ENCODE data around the gene DDI1. TPM values are rescaled to one million over a fixed set of nuclear protein-coding genes. Genes with fewer than 3 reads are reported as not detected.
"Not testable (repeated sequence)": the region's sequence is repeated elsewhere in the genome, so short reads cannot be mapped to it uniquely, and the experiment has no call there.

The DDI1 gene
- total RNA-seq, 1 experiment from 2014 or later: not detected

- in situ Hi-C loops (cut with HindIII; ENCODE audit: low pct_unique_long_range_greater_than_20kb, low sequenced_read_pairs): no loop called here
- DNase-seq (ENCODE audit: low read depth, low spot score): peak; percentile 73
These were observed 7.8 kb upstream of the DDI1 start for GRCh38 chr11:104028476-104029263.

- peak; percentile 58 for DNase-seq (ENCODE audit: low read depth, low spot score)
These were observed 3.3 kb upstream of the DDI1 start for GRCh38 chr11:104033134-104033533.

DNA sequence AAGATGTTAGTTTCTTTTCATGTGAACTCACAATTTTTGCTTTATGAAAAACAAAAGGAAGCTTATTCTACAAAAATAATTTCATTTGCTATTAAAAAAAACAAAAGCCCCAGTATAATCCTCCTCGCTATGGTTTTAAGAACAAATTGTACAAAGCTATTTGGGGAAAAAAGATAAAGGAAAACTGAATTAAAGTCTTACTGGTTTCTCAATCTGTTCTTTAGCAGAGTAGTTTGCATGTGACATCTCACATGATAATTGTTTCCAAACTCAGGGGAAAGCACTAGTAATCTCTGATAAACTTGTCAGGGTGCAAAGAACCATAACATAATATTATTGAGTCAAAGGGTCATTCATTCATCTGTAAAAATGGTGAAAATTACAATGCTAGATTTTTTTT lies 2.9 kb upstream of the DDI1 start:
- in situ Hi-C loops (cut with HindIII; ENCODE audit: low pct_unique_long_range_greater_than_20kb, low sequenced_read_pairs): no loop called here
- no peak for DNase-seq (ENCODE audit: low read depth, low spot score)

More at GRCh38 chr11:104033134-104033533, 3.3 kb upstream of the DDI1 start:
- in situ Hi-C loops (cut with HindIII; ENCODE audit: low pct_unique_long_range_greater_than_20kb, low sequenced_read_pairs): no loop called here

DNA sequence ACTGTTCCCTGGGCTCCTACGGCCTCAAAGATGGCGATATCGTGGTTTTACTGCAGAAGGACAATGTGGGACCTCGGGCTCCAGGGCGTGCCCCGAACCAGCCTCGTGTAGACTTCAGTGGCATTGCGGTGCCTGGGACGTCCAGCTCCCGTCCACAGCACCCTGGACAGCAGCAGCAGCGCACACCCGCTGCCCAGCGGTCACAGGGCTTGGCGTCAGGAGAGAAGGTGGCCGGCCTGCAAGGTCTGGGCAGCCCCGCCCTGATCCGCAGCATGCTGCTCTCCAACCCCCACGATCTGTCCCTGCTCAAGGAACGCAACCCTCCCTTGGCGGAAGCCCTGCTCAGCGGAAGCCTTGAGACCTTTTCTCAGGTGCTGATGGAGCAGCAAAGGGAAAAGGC lies 555 bp downstream of the DDI1 start:
- no peak for DNase-seq (ENCODE audit: low read depth, low spot score)
- in situ Hi-C loops (cut with HindIII; ENCODE audit: low pct_unique_long_range_greater_than_20kb, low sequenced_read_pairs): no loop called here

DNA sequence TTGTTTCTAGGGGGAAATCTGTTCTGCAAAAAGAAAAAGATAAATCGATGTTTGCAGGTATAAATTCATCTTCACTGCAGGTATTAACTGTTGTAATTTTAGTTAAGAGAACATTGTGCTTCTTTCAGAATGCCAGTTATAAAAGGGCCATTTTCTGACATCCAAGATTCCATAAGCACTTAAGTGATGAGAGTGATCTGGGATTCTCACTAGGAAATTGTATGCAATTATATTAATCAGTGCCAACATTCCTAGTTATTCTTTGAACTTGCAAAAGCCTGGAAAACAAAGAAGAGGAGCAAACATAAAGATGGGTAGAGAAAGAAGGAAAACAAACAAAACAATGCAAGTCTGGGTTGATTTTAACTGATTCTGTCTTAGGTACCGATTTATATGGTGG lies 5.4 kb downstream of the DDI1 start:
- in situ Hi-C loops (cut with HindIII; ENCODE audit: low pct_unique_long_range_greater_than_20kb, low sequenced_read_pairs): no loop called here
- no peak for DNase-seq (ENCODE audit: low read depth, low spot score)

- in situ Hi-C loops (cut with HindIII; ENCODE audit: low pct_unique_long_range_greater_than_20kb, low sequenced_read_pairs): no loop called here
- DNase-seq (ENCODE audit: low read depth, low spot score): no peak
These were observed 6.7 kb downstream of the DDI1 start for GRCh38 chr11:104043142-104043541.

DNA sequence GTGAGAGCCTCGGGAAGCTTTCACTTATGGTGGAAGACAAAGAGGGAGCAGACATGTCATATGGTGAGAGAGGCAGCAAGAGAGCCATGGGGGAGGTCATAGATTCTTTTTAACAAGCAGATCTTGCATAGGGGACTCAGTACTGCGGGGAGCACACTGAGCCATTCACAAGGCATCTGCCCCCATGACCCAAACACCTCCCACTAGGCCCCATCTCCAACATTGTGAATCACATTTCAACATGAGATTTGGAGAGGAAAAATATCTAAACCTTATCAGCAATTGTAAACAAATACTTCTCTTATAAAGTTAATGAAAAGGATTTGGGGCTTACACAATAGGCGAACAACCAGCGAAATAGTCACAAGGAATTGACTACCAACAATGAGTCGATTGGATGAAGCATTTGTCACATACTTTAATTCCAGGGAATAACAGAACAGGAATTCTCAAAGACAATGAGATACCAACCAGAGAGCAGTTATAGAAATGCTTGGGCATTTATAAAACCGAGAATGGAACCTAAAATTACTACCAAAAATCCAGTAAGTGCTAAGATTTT lies 7.3 kb downstream of the DDI1 start:
- in situ Hi-C loops (cut with HindIII; ENCODE audit: low pct_unique_long_range_greater_than_20kb, low sequenced_read_pairs): no loop called here
- no peak for DNase-seq (ENCODE audit: low read depth, low spot score)

- no peak for DNase-seq (ENCODE audit: low read depth, low spot score)
- in situ Hi-C loops (cut with HindIII; ENCODE audit: low pct_unique_long_range_greater_than_20kb, low sequenced_read_pairs): no loop called here
These were observed 9.9 kb downstream of the DDI1 start for GRCh38 chr11:104046331-104046730.

GRCh38 chr11:104046858-104047257 lies 10.4 kb downstream of the DDI1 start:
- DNase-seq (ENCODE audit: low read depth, low spot score); in situ Hi-C loops (cut with HindIII; ENCODE audit: low pct_unique_long_range_greater_than_20kb, low sequenced_read_pairs): not testable (repeated sequence)

GRCh38 chr11:104049116-104049515 lies 12.7 kb downstream of the DDI1 start:
- DNase-seq (ENCODE audit: low read depth, low spot score): no peak
- in situ Hi-C loops (cut with HindIII; ENCODE audit: low pct_unique_long_range_greater_than_20kb, low sequenced_read_pairs): no loop called here

- in situ Hi-C loops (cut with HindIII; ENCODE audit: low pct_unique_long_range_greater_than_20kb, low sequenced_read_pairs): no loop called here
- no peak for DNase-seq (ENCODE audit: low read depth, low spot score)
These were observed 15.3 kb downstream of the DDI1 start for GRCh38 chr11:104051778-104052177.

DNA sequence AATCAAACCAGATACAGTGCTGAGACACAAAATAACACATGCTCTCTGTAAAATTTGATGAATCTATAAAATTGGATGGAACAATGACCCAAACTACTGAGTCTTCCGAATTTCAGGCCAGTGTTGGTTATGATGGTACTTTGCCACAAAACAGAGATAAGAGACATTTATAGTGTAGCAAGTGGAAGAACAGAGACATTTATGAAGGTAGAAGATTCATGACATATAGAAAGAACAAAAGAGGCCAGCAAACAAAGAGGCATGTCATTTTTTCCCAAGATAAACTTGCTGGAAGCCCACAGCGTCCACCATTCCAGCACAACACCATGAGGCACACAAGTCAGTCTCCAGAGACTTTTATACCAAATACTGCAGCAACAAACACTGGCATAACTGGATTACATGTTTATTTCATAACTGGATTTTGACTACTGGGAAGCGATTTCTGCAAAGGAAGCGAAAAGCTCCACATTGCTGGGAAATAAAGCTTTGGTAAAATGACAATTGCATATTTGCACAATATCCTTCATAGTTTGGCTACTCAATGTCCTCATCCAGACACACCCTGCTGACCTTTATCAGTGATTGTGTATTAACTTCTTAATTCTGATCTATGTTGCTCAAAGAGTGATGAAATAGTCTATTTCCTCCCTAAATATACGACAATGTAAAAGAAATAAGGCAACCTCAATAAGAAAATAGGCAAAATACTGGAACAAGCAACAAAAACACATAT lies 17.5 kb downstream of the DDI1 start:
- in situ Hi-C loops (cut with HindIII; ENCODE audit: low pct_unique_long_range_greater_than_20kb, low sequenced_read_pairs): no loop called here
- DNase-seq (ENCODE audit: low read depth, low spot score): no peak

- in situ Hi-C loops (cut with HindIII; ENCODE audit: low pct_unique_long_range_greater_than_20kb, low sequenced_read_pairs): no loop called here
- DNase-seq (ENCODE audit: low read depth, low spot score): no peak
These were observed 18.6 kb downstream of the DDI1 start for GRCh38 chr11:104054911-104055529.

GRCh38 chr11:104055596-104055995 lies 19.2 kb downstream of the DDI1 start:
- in situ Hi-C loops (cut with HindIII; ENCODE audit: low pct_unique_long_range_greater_than_20kb, low sequenced_read_pairs): no loop called here
- DNase-seq (ENCODE audit: low read depth, low spot score): no peak

DNA sequence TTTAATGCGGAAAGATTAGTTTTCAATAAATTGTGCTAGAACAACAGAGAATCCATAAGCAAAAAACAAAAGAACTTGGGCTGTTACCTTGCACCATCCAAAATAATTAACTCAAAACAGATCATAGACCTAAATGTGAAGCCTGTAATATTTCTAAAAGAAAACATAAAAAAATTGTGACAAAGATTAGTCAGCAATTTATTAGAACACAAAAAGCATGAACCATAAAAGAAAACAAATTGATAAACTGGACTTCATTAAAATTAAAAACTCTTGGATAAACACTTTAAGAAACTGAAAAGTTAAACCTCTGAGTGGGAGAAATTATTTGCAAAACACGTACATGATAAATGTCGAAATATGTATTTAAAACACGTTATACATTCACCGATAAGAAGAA lies 21.5 kb downstream of the DDI1 start:
- DNase-seq (ENCODE audit: low read depth, low spot score): no peak
- in situ Hi-C loops (cut with HindIII; ENCODE audit: low pct_unique_long_range_greater_than_20kb, low sequenced_read_pairs): no loop called here

DNA sequence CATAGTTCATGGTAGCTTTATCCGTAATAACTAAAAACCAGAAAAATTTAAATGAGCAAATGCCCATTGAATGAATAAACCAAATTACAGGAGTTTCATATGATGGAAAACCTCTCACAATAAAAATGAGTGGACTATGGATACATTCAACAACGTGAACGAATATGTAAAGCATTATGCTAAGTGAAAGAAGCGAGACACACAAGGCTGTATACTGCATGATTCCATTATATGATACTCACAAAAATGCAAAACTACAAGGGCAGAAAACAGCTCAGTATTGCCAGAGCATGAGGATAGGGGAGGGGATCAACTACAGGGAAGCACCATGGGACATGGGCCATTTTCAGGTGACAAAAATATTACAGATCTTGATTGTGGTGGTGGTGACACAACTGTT lies 22.2 kb downstream of the DDI1 start:
- DNase-seq (ENCODE audit: low read depth, low spot score): no peak
- in situ Hi-C loops (cut with HindIII; ENCODE audit: low pct_unique_long_range_greater_than_20kb, low sequenced_read_pairs): no loop called here

GRCh38 chr11:104060004-104060794 lies 23.8 kb downstream of the DDI1 start:
- in situ Hi-C loops (cut with HindIII; ENCODE audit: low pct_unique_long_range_greater_than_20kb, low sequenced_read_pairs): no loop called here
- DNase-seq (ENCODE audit: low read depth, low spot score): no peak

DNA sequence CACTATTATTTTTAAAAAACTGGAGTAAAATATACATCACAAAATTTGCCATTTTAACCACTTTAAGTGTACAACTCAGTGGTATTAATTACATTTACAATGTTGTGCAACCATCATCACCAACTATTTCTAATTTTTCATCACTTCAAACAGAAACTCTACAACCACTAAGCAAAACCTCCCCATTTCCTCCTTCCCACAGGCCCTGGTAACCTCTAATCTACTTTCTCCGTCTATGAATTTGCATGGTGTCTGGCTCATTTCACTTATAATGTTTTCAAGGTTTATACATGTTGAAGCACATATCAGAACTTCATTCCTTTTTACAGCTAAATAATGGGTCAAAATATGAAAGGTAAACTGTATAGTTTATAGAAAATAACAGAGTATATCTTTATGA lies 24.4 kb downstream of the DDI1 start:
- no peak for DNase-seq (ENCODE audit: low read depth, low spot score)
- in situ Hi-C loops (cut with HindIII; ENCODE audit: low pct_unique_long_range_greater_than_20kb, low sequenced_read_pairs): no loop called here
